ENCODE data around the gene TPCN2.

Gene TPCN2

GRCh38 chr11:69030301-69030700 lies 18.4 kb upstream of the TPCN2 start:
- DNase-seq (ENCODE audit: low read depth): no peak
- no peak overlapping the region for H3K4me3 ChIP-seq (ENCODE audit: control insufficient read depth, low read depth, low read length)
- TF ChIP-seq, protein P1, sequence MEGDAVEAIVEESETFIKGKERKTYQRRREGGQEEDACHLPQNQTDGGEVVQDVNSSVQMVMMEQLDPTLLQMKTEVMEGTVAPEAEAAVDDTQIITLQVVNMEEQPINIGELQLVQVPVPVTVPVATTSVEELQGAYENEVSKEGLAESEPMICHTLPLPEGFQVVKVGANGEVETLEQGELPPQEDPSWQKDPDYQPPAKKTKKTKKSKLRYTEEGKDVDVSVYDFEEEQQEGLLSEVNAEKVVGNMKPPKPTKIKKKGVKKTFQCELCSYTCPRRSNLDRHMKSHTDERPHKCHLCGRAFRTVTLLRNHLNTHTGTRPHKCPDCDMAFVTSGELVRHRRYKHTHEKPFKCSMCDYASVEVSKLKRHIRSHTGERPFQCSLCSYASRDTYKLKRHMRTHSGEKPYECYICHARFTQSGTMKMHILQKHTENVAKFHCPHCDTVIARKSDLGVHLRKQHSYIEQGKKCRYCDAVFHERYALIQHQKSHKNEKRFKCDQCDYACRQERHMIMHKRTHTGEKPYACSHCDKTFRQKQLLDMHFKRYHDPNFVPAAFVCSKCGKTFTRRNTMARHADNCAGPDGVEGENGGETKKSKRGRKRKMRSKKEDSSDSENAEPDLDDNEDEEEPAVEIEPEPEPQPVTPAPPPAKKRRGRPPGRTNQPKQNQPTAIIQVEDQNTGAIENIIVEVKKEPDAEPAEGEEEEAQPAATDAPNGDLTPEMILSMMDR (IDR thresholded peaks at IDR 0.05; ENCODE audit: control insufficient read depth, insufficient read depth, low read depth, low read length, missing control alignments): no peak

GRCh38 chr11:69032833-69033232 lies 15.9 kb upstream of the TPCN2 start:
- TF ChIP-seq, protein P1 (IDR thresholded peaks at IDR 0.05; ENCODE audit: control insufficient read depth, insufficient read depth, low read depth, low read length, missing control alignments): no peak
- no peak overlapping the region for H3K4me3 ChIP-seq (ENCODE audit: control insufficient read depth, low read depth, low read length)
- DNase-seq (ENCODE audit: low read depth): no peak

GRCh38 chr11:69033431-69033830 lies 15.3 kb upstream of the TPCN2 start:
- DNase-seq (ENCODE audit: low read depth): no peak
- TF ChIP-seq, protein P1 (IDR thresholded peaks at IDR 0.05; ENCODE audit: control insufficient read depth, insufficient read depth, low read depth, low read length, missing control alignments): no peak
- no peak overlapping the region for H3K4me3 ChIP-seq (ENCODE audit: control insufficient read depth, low read depth, low read length)

GRCh38 chr11:69034123-69034867 lies 14.4 kb upstream of the TPCN2 start:
- no peak for DNase-seq (ENCODE audit: low read depth)
- TF ChIP-seq, protein P1 (IDR thresholded peaks at IDR 0.05; ENCODE audit: control insufficient read depth, insufficient read depth, low read depth, low read length, missing control alignments): no peak
- no peak overlapping the region for H3K4me3 ChIP-seq (ENCODE audit: control insufficient read depth, low read depth, low read length)

- TF ChIP-seq, protein P1 (IDR thresholded peaks at IDR 0.05; ENCODE audit: control insufficient read depth, insufficient read depth, low read depth, low read length, missing control alignments): no peak
- no peak for DNase-seq (ENCODE audit: low read depth)
- H3K4me3 ChIP-seq (ENCODE audit: control insufficient read depth, low read depth, low read length): no peak overlapping the region
Measured at GRCh38 chr11:69035150-69035945, 13.4 kb upstream of the TPCN2 start.

DNA sequence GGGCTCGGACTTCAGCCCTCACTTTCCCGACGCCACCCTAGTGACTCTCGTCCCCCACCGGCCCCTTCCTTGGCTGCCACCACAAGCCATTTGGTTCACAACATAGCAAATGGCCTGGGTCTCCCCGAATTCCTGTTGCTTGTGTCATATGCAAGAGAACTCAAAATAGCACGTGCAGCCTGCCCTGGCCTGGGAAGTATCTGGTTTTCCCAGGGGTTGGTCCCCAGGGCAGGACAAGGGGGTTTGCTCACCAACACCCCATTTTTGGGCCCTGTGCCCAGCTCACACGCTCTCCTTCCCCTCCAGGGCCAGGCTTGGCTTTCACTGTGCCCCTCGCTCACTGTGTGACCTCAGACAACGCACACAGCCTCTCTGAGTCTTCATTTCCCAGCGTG lies 12.8 kb upstream of the TPCN2 start:
- TF ChIP-seq, protein P1 (IDR thresholded peaks at IDR 0.05; ENCODE audit: control insufficient read depth, insufficient read depth, low read depth, low read length, missing control alignments): no peak
- no peak for DNase-seq (ENCODE audit: low read depth)
- no peak overlapping the region for H3K4me3 ChIP-seq (ENCODE audit: control insufficient read depth, low read depth, low read length)
